ENCODE results near the gene RAB11FIP3. TPM values are rescaled to one million over a fixed set of nuclear protein-coding genes. Genes with fewer than 3 reads are reported as not detected.

The RAB11FIP3 gene
- total RNA-seq, 2 experiments from 2014 or later: 29.0 to 51.2 TPM

GRCh38 chr16:482468-483185, 57.2 kb downstream of the RAB11FIP3 start:
- Histone ChIP-seq H3K9me2 (ENCODE audit: insufficient read depth, low read length) (no peaks in the 10 kb centered on the region), H3K36me3 (ENCODE audit: insufficient read depth, low read length) (no peaks in the 10 kb centered on the region), H3K9me3 (ENCODE audit: low read length) (no peaks in the 10 kb centered on the region), H3K4me3 (ENCODE audit: low read depth, low read length, poor library complexity, severe bottlenecking) (no peak overlapping the region), H3K27ac (ENCODE audit: low read depth, low read length, poor library complexity, severe bottlenecking) (no peak overlapping the region), H3K4me2 (ENCODE audit: low read length) (no peak overlapping the region), H3K4me1 (ENCODE audit: insufficient read depth, low read length, poor library complexity, severe bottlenecking) (no peaks in the 10 kb centered on the region), H4K20me1 (ENCODE audit: insufficient read depth, low read length) (no peaks in the 10 kb centered on the region), H2AFZ (ENCODE audit: low read length) (no peak overlapping the region), H3K79me2 (ENCODE audit: insufficient read depth, low read depth, low read length) (no peaks in the 10 kb centered on the region)
- ChIA-PET CTCF (ENCODE audit: unreplicated experiment) (interaction anchor here (0.6 kb wide), 1 partner anchor 128 kb away, joined by 3 read pairs; no protein-coding TSS in a partner anchor), POLR2A (no interaction called here)
- intact Hi-C loops (cut with micrococcal nuclease; ENCODE audit: unreplicated experiment): no loop called here
- BruUV-seq (replicated peaks): no TSS peak
- no peak for DNase-seq (ENCODE audit: low spot score)
- TF ChIP-seq CTCF (conservative IDR thresholded peaks at IDR 0.05; ENCODE audit: low read length): no peak
- no peak for TF ChIP-seq EZH2phosphoT487 (IDR thresholded peaks at IDR 0.05; ENCODE audit: borderline replicate concordance, low read depth, low read length)

- no peak for DNase-seq (ENCODE audit: low spot score)
- BruUV-seq (replicated peaks): no TSS peak
- CTCF ChIA-PET (ENCODE audit: unreplicated experiment): interaction anchor here (0.6 kb wide), 1 partner anchor 127 kb away, joined by 3 read pairs; no protein-coding TSS in a partner anchor
Observed at GRCh38 chr16:483341-484075, 58.1 kb downstream of the RAB11FIP3 start.

More at GRCh38 chr16:483341-484075, 58.1 kb downstream of the RAB11FIP3 start:
- no peaks in the 10 kb centered on the region for H3K4me1 ChIP-seq (ENCODE audit: insufficient read depth, low read length, poor library complexity, severe bottlenecking)
- POLR2A ChIA-PET: no interaction called here
- no peak overlapping the region for H3K27ac ChIP-seq (ENCODE audit: low read depth, low read length, poor library complexity, severe bottlenecking)
- no peak overlapping the region for H2AFZ ChIP-seq (ENCODE audit: low read length)
- H4K20me1 ChIP-seq (ENCODE audit: insufficient read depth, low read length): no peaks in the 10 kb centered on the region
- H3K79me2 ChIP-seq (ENCODE audit: insufficient read depth, low read depth, low read length): no peaks in the 10 kb centered on the region
- H3K4me3 ChIP-seq (ENCODE audit: low read depth, low read length, poor library complexity, severe bottlenecking): no peak overlapping the region
- H3K36me3 ChIP-seq (ENCODE audit: insufficient read depth, low read length): no peaks in the 10 kb centered on the region
- intact Hi-C loops (cut with micrococcal nuclease; ENCODE audit: unreplicated experiment): no loop called here
- no peaks in the 10 kb centered on the region for H3K9me3 ChIP-seq (ENCODE audit: low read length)
- no peaks in the 10 kb centered on the region for H3K9me2 ChIP-seq (ENCODE audit: insufficient read depth, low read length)
- H3K4me2 ChIP-seq (ENCODE audit: low read length): no peak overlapping the region
- TF ChIP-seq EZH2phosphoT487 (IDR thresholded peaks at IDR 0.05; ENCODE audit: borderline replicate concordance, low read depth, low read length) (no peak), CTCF (conservative IDR thresholded peaks at IDR 0.05; ENCODE audit: low read length) (no peak)

All from OCI-LY7 (cell line).